ENCODE measurements around the gene COL13A1. TPM values are rescaled to one million over a fixed set of nuclear protein-coding genes. Genes with fewer than 3 reads are reported as not detected.

The COL13A1 gene
- total and polyA plus RNA-seq, 8 donors: 2.1 to 68.5 (median 52.4) TPM

GRCh38 chr10:69972981-69973397, 171.3 kb downstream of the COL13A1 start:
- Histone ChIP-seq H3K36me3 (no peaks in the 10 kb centered on the region), H3K4me1 (no peaks in the 10 kb centered on the region)

GRCh38 chr10:69973678-69974077, 172.0 kb downstream of the COL13A1 start:
- no peak for DNase-seq
- Histone ChIP-seq H3K27me3 (peaks cover 0 to 3% of the 10 kb centered on the region in 2 donors), H3K4me1 (no peaks in the 10 kb centered on the region), H3K36me3 (no peaks in the 10 kb centered on the region), H3K4me3 (no peak overlapping the region), H3K9me3 (no peaks in the 10 kb centered on the region), H3K27ac (no peak overlapping the region)
- intact Hi-C loops (cut with DNase I): no loop called here
- no peak for ATAC-seq
- no peak for TF ChIP-seq CTCF (IDR thresholded peaks at IDR 0.05)

More at GRCh38 chr10:69972981-69973397, 171.3 kb downstream of the COL13A1 start:
- H3K9me3 ChIP-seq: no peaks in the 10 kb centered on the region
- peaks cover 0 to 3% of the 10 kb centered on the region in 2 donors for H3K27me3 ChIP-seq
- no peak overlapping the region for H3K4me3 ChIP-seq
- no peak for TF ChIP-seq CTCF (IDR thresholded peaks at IDR 0.05)
- no peak for DNase-seq
- intact Hi-C loops (cut with DNase I): no loop called here
- no peak overlapping the region for H3K27ac ChIP-seq
- ATAC-seq: no peak

GRCh38 chr10:69974551-69975155, 172.9 kb downstream of the COL13A1 start:
- Histone ChIP-seq H3K36me3 (no peaks in the 10 kb centered on the region), H3K4me1 (no peaks in the 10 kb centered on the region), H3K27ac (no peak overlapping the region), H3K4me3 (no peak overlapping the region), H3K9me3 (peaks cover 0 to 1% of the 10 kb centered on the region in 2 donors), H3K27me3 (peaks cover 0 to 3% of the 10 kb centered on the region in 2 donors)
- DNase-seq: no peak
- ATAC-seq: no peak
- intact Hi-C loops (cut with DNase I): no loop called here
- TF ChIP-seq CTCF (IDR thresholded peaks at IDR 0.05): no peak

- H3K27ac ChIP-seq: no peak overlapping the region
- no peaks in the 10 kb centered on the region for H3K4me1 ChIP-seq
- H3K4me3 ChIP-seq: no peak overlapping the region
- no peak for TF ChIP-seq CTCF (IDR thresholded peaks at IDR 0.05)
- intact Hi-C loops (cut with DNase I): no loop called here
- H3K9me3 ChIP-seq: peaks cover 0 to 12% of the 10 kb centered on the region in 2 donors
- H3K36me3 ChIP-seq: no peaks in the 10 kb centered on the region
- ATAC-seq (no peak), DNase-seq (no peak)
- peaks cover 0 to 9% of the 10 kb centered on the region in 2 donors for H3K27me3 ChIP-seq
These were observed 175.3 kb downstream of the COL13A1 start for GRCh38 chr10:69976795-69977546.

- Histone ChIP-seq H3K4me1 (no peaks in the 10 kb centered on the region), H3K36me3 (no peaks in the 10 kb centered on the region), H3K4me3 (no peak overlapping the region), H3K9me3 (peaks cover 0 to 12% of the 10 kb centered on the region in 2 donors), H3K27ac (no peak overlapping the region), H3K27me3 (peaks cover 0 to 21% of the 10 kb centered on the region in 2 donors)
- intact Hi-C loops (cut with DNase I): no loop called here
- DNase-seq (no peak), ATAC-seq (no peak)
- TF ChIP-seq CTCF (IDR thresholded peaks at IDR 0.05): no peak
These were observed 177.5 kb downstream of the COL13A1 start for GRCh38 chr10:69979174-69979573.

Data from left lung (tissue), 10 donors.